Gastroesophageal sphincter (tissue), 4 donors: Measurements from ENCODE around the gene ZNF426. TPM values are rescaled to one million over a fixed set of nuclear protein-coding genes. Genes with fewer than 3 reads are reported as not detected.

Experiments
- ATAC-seq: fragments of 150-250 bp; one replicate; pipeline ENCODE4 v1.9.1; 2016; ENCODE audit warnings: mild to moderate bottlenecking, moderate library complexity
- H3K27ac ChIP-seq, 4 donors: fragments of 200-600 bp; sonication (generic) in 3 of 4; 1 replicate in 3 of 4; 2 replicates in 1 of 4; pipeline ENCODE4 v1.5.1; 2016 to 2019
- H3K27me3 ChIP-seq: fragments of 200-600 bp; sonication (generic); one replicate; pipeline ENCODE4 v1.5.1; 2019
- H3K36me3 ChIP-seq, 2 donors: fragments of 200-600 bp; sonication (generic); one replicate each; pipeline ENCODE4 v1.5.1; 2019; ENCODE audit warnings: control low read depth in 1 of 2
- H3K4me1 ChIP-seq, 3 donors: fragments of 200-600 bp; sonication (generic); 1 replicate in 2 of 3; 2 replicates in 1 of 3; pipeline ENCODE4 v1.5.1; 2016 to 2019; ENCODE audit warnings: control low read depth in 2 of 3
- H3K4me3 ChIP-seq, 2 donors: fragments of 200-600 bp; sonication (generic); one replicate each; pipeline ENCODE4 v1.5.1; 2019; ENCODE audit warnings: mild to moderate bottlenecking in 1 of 2, moderate library complexity in 1 of 2
- H3K9me3 ChIP-seq, 3 donors: fragments of 200-600 bp; sonication (generic); one replicate each; pipeline ENCODE4 v1.5.1; 2017 to 2019; ENCODE audit warnings: control low read depth in 2 of 3
- EP300 ChIP-seq: sonication (generic); formaldehyde crosslinking; IDR thresholded peaks from one replicate; pipeline ENCODE4 v1.6.1; 2017; ENCODE audit warnings: antibody characterized with exemption, mild to moderate bottlenecking
- POLR2A ChIP-seq, 2 donors: fragments of 450-650 bp; IDR thresholded peaks; one replicate each; pipeline ENCODE4 v1.6.1; 2017; ENCODE audit warnings: antibody characterized with exemption in 2 of 2, mild to moderate bottlenecking in 2 of 2, moderate library complexity in 1 of 2
- POLR2AphosphoS5 ChIP-seq: sonication (generic); formaldehyde crosslinking; IDR thresholded peaks from one replicate; pipeline ENCODE4 v1.6.1; 2017; ENCODE audit warnings: antibody characterized with exemption
- WGBS, 2 donors: methylation state at CpG; one replicate each; pipeline ENCODE4 v1.1.5; 2018; ENCODE audit warnings: low coverage in 1 of 2; 5-methylcytosine and 5-hydroxymethylcytosine counted together
- total RNA-seq, 4 donors: library from RNA; depleted of rRNA; stranded (reverse); fragments of >200 nt; gene quantifications; one replicate each; pipeline ENCODE4 v1.1.0, GENCODE V29; 2016
- TF ChIP-seq, protein P1 (sequence below), 4 experiments: fragments of 200-600 bp in 2 of 4; fragments of 450-650 bp in 2 of 4; sonication (generic) in 1 of 4; IDR thresholded peaks; one replicate each; pipeline ENCODE4 v1.5.1; 2017 to 2019; ENCODE audit warnings: antibody characterized with exemption in 4 of 4, mild to moderate bottlenecking in 2 of 4, moderate library complexity in 2 of 4

Gene ZNF426
- total RNA-seq, 4 donors from 2014 or later = 12.5 to 24.3 (median 19.6) TPM

DNA sequence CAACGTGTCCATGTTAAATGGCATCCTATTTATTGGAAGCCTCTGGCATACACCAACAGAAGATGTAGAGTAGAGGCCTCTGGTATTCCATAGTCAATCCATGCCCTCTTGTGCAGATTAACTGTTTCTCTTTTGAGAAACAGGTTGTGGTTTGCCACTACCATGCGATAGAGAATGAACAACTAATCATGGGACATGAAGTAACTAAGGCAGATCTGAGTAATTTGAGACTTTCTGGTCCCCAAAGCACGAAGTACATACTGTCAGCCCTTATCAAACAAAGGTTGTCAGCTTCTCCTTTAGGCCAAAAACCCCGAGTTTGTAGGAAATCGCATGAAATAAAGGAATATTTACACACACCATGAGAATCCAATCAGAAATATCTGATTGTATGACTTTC lies 42.3 kb upstream of the ZNF426 start:
- Histone ChIP-seq H3K27ac (no peak overlapping the region), H3K4me1 (peaks cover 0 to 26% (median 11%) of the 10 kb centered on the region in 3 donors), H3K9me3 (peaks cover 0 to 58% (median 0%) of the 10 kb centered on the region in 3 donors), H3K27me3 (no peaks in the 10 kb centered on the region), H3K4me3 (no peak overlapping the region), H3K36me3 (peaks cover 0 to 46% of the 10 kb centered on the region in 2 donors)
- TF ChIP-seq, protein P1, sequence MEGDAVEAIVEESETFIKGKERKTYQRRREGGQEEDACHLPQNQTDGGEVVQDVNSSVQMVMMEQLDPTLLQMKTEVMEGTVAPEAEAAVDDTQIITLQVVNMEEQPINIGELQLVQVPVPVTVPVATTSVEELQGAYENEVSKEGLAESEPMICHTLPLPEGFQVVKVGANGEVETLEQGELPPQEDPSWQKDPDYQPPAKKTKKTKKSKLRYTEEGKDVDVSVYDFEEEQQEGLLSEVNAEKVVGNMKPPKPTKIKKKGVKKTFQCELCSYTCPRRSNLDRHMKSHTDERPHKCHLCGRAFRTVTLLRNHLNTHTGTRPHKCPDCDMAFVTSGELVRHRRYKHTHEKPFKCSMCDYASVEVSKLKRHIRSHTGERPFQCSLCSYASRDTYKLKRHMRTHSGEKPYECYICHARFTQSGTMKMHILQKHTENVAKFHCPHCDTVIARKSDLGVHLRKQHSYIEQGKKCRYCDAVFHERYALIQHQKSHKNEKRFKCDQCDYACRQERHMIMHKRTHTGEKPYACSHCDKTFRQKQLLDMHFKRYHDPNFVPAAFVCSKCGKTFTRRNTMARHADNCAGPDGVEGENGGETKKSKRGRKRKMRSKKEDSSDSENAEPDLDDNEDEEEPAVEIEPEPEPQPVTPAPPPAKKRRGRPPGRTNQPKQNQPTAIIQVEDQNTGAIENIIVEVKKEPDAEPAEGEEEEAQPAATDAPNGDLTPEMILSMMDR (IDR thresholded peaks at IDR 0.05) = no peak
- TF ChIP-seq POLR2AphosphoS5 (no peak), EP300 (no peak), POLR2A (IDR thresholded peaks at IDR 0.05) (no peak)
- 88 to 100% methylated on average over 3 to 5 of the region's 5 CpGs for WGBS, 2 donors
- no peak for ATAC-seq

DNA sequence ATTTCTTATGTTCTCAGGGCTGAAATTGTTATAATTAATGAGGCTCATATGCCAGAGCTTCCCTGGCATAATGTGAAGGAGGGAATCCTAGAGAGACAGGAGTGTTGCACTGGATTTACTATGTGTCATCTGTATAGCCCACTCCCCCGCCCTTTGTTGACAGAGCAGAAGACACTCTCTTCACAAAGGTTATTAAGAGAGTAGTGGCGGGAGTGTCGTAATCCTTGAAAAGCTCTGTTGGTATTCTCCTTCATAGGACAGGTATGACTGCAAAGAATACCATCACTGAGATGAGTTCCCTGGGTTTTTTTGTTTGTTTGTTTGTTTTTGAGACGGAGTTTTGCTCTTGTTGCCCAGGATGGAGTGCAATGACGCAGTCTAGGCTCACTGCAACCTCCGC lies 31.8 kb upstream of the ZNF426 start:
- TF ChIP-seq POLR2AphosphoS5 = no peak
- TF ChIP-seq, protein P1 (IDR thresholded peaks at IDR 0.05) = no peak
- TF ChIP-seq EP300 = no peak
- no peak for TF ChIP-seq POLR2A (IDR thresholded peaks at IDR 0.05)
- no peaks in the 10 kb centered on the region for H3K27me3 ChIP-seq
- no peak for ATAC-seq
- no peak overlapping the region for H3K27ac ChIP-seq
- WGBS, 2 donors = 100% methylated on average over 4 to 5 of the region's 6 CpGs
- no peak overlapping the region for H3K4me3 ChIP-seq
- peaks cover 2 to 100% (median 11%) of the 10 kb centered on the region in 3 donors for H3K9me3 ChIP-seq
- no peaks in the 10 kb centered on the region for H3K4me1 ChIP-seq
- peaks cover 24 to 75% of the 10 kb centered on the region in 2 donors for H3K36me3 ChIP-seq

DNA sequence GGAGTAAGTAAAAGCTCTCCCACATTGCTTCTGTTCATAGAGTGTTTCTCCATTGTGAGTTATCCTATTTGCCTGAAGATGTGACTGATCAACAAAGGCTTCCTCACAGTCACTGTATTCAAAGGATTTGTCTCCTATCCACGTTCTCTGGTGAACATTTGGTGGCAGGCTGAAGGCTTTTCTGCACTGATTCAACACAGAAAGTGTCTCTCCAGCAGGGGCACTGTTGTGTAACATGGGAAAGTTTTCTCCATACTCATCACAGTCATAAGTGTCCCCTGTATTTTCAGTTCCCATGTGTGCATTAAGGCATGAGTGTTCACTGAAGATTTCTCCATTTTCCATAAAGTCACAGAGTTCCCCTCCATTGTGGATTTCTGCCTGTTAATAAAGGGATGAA lies 28.3 kb upstream of the ZNF426 start:
- Histone ChIP-seq H3K27ac (no peak overlapping the region), H3K9me3 (peaks cover 8 to 100% (median 10%) of the 10 kb centered on the region in 3 donors), H3K36me3 (peaks cover 31 to 96% of the 10 kb centered on the region in 2 donors), H3K4me3 (no peak overlapping the region), H3K4me1 (no peaks in the 10 kb centered on the region), H3K27me3 (no peaks in the 10 kb centered on the region)
- WGBS, 2 donors = 80 to 89% methylated on average over 1 of the region's 1 CpG
- ATAC-seq = no peak
- TF ChIP-seq POLR2A (IDR thresholded peaks at IDR 0.05) = no peak
- no peak for TF ChIP-seq POLR2AphosphoS5
- no peak for TF ChIP-seq EP300
- TF ChIP-seq, protein P1 (IDR thresholded peaks at IDR 0.05) = no peak

DNA sequence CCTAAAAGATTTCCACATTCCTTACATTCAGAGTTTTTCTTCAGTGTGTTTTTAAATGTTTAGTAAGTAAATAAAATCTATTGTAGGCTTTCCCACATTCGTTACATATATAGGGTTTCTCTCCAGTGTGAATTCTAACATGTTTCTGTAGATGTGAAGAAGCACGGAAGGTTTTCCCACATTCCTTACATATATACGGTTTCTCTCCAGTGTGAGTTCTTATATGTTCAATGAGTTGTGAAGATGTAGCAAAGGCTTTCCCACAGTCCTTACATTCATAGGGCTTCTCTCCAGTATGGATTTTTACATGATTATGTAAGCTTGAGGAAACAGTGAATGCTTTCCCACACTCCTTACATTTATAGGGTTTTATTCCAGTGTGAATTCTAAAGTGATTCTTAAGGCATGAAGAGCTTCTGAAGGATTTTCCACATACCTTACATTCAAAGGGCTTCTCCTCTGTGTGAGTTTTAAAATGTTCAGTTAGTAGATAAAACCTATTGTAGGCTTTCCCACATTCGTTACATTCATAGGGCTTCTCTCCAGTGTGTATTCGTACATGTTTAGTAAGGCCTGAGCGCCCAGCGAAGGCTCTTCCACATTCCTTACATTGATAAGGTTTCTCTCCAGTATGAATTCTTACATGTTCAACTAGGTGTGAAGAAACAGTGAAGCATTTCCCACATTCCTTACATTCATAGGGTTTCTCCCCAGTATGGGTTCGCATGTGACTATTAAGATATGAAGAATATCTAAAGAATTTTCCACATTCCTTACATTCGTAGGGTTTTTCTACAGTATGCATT lies 27.7 kb upstream of the ZNF426 start:
- peaks cover 31 to 97% of the 10 kb centered on the region in 2 donors for H3K36me3 ChIP-seq
- H3K9me3 ChIP-seq = peaks cover 8 to 100% (median 10%) of the 10 kb centered on the region in 3 donors
- H3K4me3 ChIP-seq = no peak overlapping the region
- H3K4me1 ChIP-seq = no peaks in the 10 kb centered on the region
- H3K27ac ChIP-seq = no peak overlapping the region
- no peak for ATAC-seq
- TF ChIP-seq, protein P1 (IDR thresholded peaks at IDR 0.05) = no peak
- TF ChIP-seq POLR2A (IDR thresholded peaks at IDR 0.05) (no peak), POLR2AphosphoS5 (no peak), EP300 (no peak)
- no peaks in the 10 kb centered on the region for H3K27me3 ChIP-seq
- WGBS, 2 donors = 93 to 99% methylated on average over 8 to 9 of the region's 9 CpGs
